Loucy (cell line): ENCODE data around the gene PTPRQ.
"Not testable (repeated sequence)": the region's sequence is repeated elsewhere in the genome, so short reads cannot be mapped to it uniquely, and the experiment has no call there.

Experiments
- H2AFZ ChIP-seq: fragments of 200-600 bp; sonication (generic); 2 replicates; pipeline ENCODE4 v1.6.0; 2016; ENCODE audit warnings: antibody characterized with exemption, mild to moderate bottlenecking, low read length, moderate library complexity
- H3F3A ChIP-seq: fragments of 200-600 bp; 2 replicates; pipeline ENCODE4 v1.6.0; 2016; ENCODE audit warnings: antibody characterized with exemption, low read depth, mild to moderate bottlenecking
- H3K27me3 ChIP-seq: fragments of 200-600 bp; sonication (generic); 2 replicates; pipeline ENCODE4 v1.6.1; 2014; ENCODE audit warnings: low read length, mild to moderate bottlenecking; ENCODE audit not compliant: insufficient read depth, poor library complexity, severe bottlenecking
- H3K36me3 ChIP-seq: fragments of 200-600 bp; sonication (generic); 2 replicates; pipeline ENCODE4 v1.6.1; 2016; ENCODE audit warnings: low read length; ENCODE audit not compliant: insufficient read depth
- H3K4me1 ChIP-seq: fragments of 200-600 bp; sonication (generic); 2 replicates; pipeline ENCODE4 v1.5.1; 2014; ENCODE audit warnings: low read length, mild to moderate bottlenecking; ENCODE audit not compliant: insufficient read depth, poor library complexity, severe bottlenecking
- H3K4me2 ChIP-seq: fragments of 200-600 bp; sonication (generic); 2 replicates; pipeline ENCODE4 v1.6.0; 2014; ENCODE audit warnings: antibody characterized with exemption, low read length, low read depth, mild to moderate bottlenecking; ENCODE audit not compliant: poor library complexity, severe bottlenecking
- H3K4me3 ChIP-seq: fragments of 200-600 bp; sonication (generic); 2 replicates; pipeline ENCODE4 v1.5.1; 2014; ENCODE audit warnings: low read length, mild to moderate bottlenecking, mixed read lengths; ENCODE audit not compliant: poor library complexity, severe bottlenecking
- H3K79me2 ChIP-seq: fragments of 200-600 bp; sonication (generic); 2 replicates; pipeline ENCODE4 v1.6.1; 2014; ENCODE audit warnings: low read length; ENCODE audit not compliant: insufficient read depth
- H3K9ac ChIP-seq: fragments of 200-600 bp; sonication (generic); 2 replicates; pipeline ENCODE4 v1.6.0; 2014; ENCODE audit warnings: mild to moderate bottlenecking, low read depth, low read length, moderate library complexity; ENCODE audit not compliant: poor library complexity, severe bottlenecking
- H3K9me2 ChIP-seq: fragments of 200-600 bp; sonication (generic); replicated peaks from 2 replicates; pipeline ENCODE4 v1.6.1; 2016; ENCODE audit warnings: low read depth, low read length, mixed read lengths
- H3K9me3 ChIP-seq: fragments of 200-600 bp; sonication (generic); 2 replicates; pipeline ENCODE4 v1.6.1; 2014; ENCODE audit warnings: mild to moderate bottlenecking, antibody characterized with exemption, low read length, low read depth; ENCODE audit not compliant: insufficient read depth
- H4K20me1 ChIP-seq: fragments of 200-600 bp; sonication (generic); 2 replicates; pipeline ENCODE4 v1.6.0; 2014; ENCODE audit warnings: antibody characterized with exemption, low read length, mild to moderate bottlenecking; ENCODE audit not compliant: insufficient read depth, poor library complexity, severe bottlenecking
- EZH2phosphoT487 ChIP-seq: fragments of 200-600 bp; IDR thresholded peaks from 2 replicates; pipeline ENCODE4 v1.6.1; 2018; ENCODE audit warnings: antibody characterized with exemption, mild to moderate bottlenecking, moderate library complexity, borderline replicate concordance
- TF ChIP-seq, protein P1 (sequence below): fragments of 200-600 bp; sonication (generic); conservative IDR thresholded peaks from 2 replicates; pipeline ENCODE4 v1.5.1; 2014; ENCODE audit warnings: mild to moderate bottlenecking, antibody characterized with exemption, low read length

The PTPRQ gene

GRCh38 chr12:80662586-80662985, 218.6 kb downstream of the PTPRQ start:
- no peak for TF ChIP-seq EZH2phosphoT487
- TF ChIP-seq, protein P1, sequence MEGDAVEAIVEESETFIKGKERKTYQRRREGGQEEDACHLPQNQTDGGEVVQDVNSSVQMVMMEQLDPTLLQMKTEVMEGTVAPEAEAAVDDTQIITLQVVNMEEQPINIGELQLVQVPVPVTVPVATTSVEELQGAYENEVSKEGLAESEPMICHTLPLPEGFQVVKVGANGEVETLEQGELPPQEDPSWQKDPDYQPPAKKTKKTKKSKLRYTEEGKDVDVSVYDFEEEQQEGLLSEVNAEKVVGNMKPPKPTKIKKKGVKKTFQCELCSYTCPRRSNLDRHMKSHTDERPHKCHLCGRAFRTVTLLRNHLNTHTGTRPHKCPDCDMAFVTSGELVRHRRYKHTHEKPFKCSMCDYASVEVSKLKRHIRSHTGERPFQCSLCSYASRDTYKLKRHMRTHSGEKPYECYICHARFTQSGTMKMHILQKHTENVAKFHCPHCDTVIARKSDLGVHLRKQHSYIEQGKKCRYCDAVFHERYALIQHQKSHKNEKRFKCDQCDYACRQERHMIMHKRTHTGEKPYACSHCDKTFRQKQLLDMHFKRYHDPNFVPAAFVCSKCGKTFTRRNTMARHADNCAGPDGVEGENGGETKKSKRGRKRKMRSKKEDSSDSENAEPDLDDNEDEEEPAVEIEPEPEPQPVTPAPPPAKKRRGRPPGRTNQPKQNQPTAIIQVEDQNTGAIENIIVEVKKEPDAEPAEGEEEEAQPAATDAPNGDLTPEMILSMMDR, result no peak
- Histone ChIP-seq H3K4me1 (no peaks in the 10 kb centered on the region), H3K4me2 (no peak overlapping the region), H3K27me3 (no peaks in the 10 kb centered on the region), H3K36me3 (no peaks in the 10 kb centered on the region), H2AFZ (no peak overlapping the region), H3K9me3 (no peaks in the 10 kb centered on the region), H4K20me1 (no peaks in the 10 kb centered on the region), H3K79me2 (no peaks in the 10 kb centered on the region), H3F3A (no peaks in the 10 kb centered on the region), H3K9me2 (no peaks in the 10 kb centered on the region), H3K9ac (no peak overlapping the region), H3K4me3 (no peak overlapping the region)

GRCh38 chr12:80670214-80670613, 226.2 kb downstream of the PTPRQ start:
- no peaks in the 10 kb centered on the region for H3F3A ChIP-seq
- no peaks in the 10 kb centered on the region for H3K4me1 ChIP-seq
- TF ChIP-seq EZH2phosphoT487, result no peak
- TF ChIP-seq, protein P1, result no peak
- H3K4me2 ChIP-seq, result no peak overlapping the region
- no peak overlapping the region for H3K9ac ChIP-seq
- H3K4me3 ChIP-seq, result no peak overlapping the region
- H3K9me3 ChIP-seq, result no peaks in the 10 kb centered on the region
- no peaks in the 10 kb centered on the region for H3K79me2 ChIP-seq
- no peaks in the 10 kb centered on the region for H3K36me3 ChIP-seq
- H4K20me1 ChIP-seq, result no peaks in the 10 kb centered on the region
- H3K27me3 ChIP-seq, result no peaks in the 10 kb centered on the region
- H3K9me2 ChIP-seq, result no peaks in the 10 kb centered on the region
- no peak overlapping the region for H2AFZ ChIP-seq

GRCh38 chr12:80676042-80676636, 232.1 kb downstream of the PTPRQ start:
- not testable (repeated sequence) for H3K9ac ChIP-seq, H3K9me3 ChIP-seq

DNA sequence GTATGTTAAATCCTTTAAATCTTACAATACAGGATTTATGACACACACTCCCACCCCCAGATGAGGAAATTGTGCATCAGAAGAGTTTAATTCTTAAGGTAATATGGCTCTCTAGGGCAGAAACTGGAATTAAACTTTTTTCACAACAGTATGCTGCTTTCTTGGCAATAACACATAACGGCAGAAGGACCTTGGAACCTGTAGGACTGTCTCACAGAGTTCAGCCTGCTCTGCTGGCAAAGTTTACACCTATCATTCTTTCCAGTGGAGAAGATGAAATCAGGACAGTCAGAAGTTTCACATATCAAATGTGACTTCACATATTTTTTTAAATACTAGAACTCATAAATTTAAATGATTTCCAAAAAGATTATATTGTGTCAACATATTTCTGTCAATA, 232.8 kb downstream of the PTPRQ start:
- H3K9ac ChIP-seq, result no peak overlapping the region
- no peaks in the 10 kb centered on the region for H4K20me1 ChIP-seq
- no peaks in the 10 kb centered on the region for H3K9me2 ChIP-seq
- no peak for TF ChIP-seq EZH2phosphoT487
- TF ChIP-seq, protein P1, result no peak
- H3F3A ChIP-seq, result no peaks in the 10 kb centered on the region
- no peaks in the 10 kb centered on the region for H3K79me2 ChIP-seq
- no peaks in the 10 kb centered on the region for H3K27me3 ChIP-seq
- no peak overlapping the region for H3K4me2 ChIP-seq
- no peaks in the 10 kb centered on the region for H3K36me3 ChIP-seq
- no peaks in the 10 kb centered on the region for H3K9me3 ChIP-seq
- H3K4me3 ChIP-seq, result no peak overlapping the region
- no peak overlapping the region for H2AFZ ChIP-seq
- H3K4me1 ChIP-seq, result no peaks in the 10 kb centered on the region

More at GRCh38 chr12:80676042-80676636, 232.1 kb downstream of the PTPRQ start:
- not testable (repeated sequence) for H3K4me3 ChIP-seq, H3K79me2 ChIP-seq, H3K9me2 ChIP-seq, H4K20me1 ChIP-seq, H2AFZ ChIP-seq, H3K36me3 ChIP-seq, H3K27me3 ChIP-seq, H3K4me2 ChIP-seq, H3K4me1 ChIP-seq, H3F3A ChIP-seq
